Lower leg skin (tissue), 3 donors: ENCODE measurements around the gene USP35.

ENCODE experiments used
- CTCF ChIP-seq, 3 donors: fragments of 450-650 bp; IDR thresholded peaks; one replicate each; pipeline ENCODE4 v1.5.1; 2016; ENCODE audit warnings: antibody characterized with exemption in 3 of 3, mild to moderate bottlenecking in 3 of 3, moderate library complexity in 2 of 3
- POLR2A ChIP-seq, 2 donors: fragments of 450-650 bp; IDR thresholded peaks; one replicate each; pipeline ENCODE4 v1.6.1; 2016 to 2017; ENCODE audit warnings: antibody characterized with exemption in 2 of 2, mild to moderate bottlenecking in 1 of 2, moderate library complexity in 1 of 2

- TF ChIP-seq CTCF (IDR thresholded peaks at IDR 0.05) (no peak), POLR2A (IDR thresholded peaks at IDR 0.05) (no peak)
Observed at GRCh38 chr11:78149646-78150045, 39.1 kb upstream of the USP35 start.
